HG02678 (cell line): ENCODE data around the gene MRPL36.

Experiments used
- ATAC-seq: cut with Tn5 transposase; IDR thresholded peaks from one replicate; pipeline ENCODE4 v1.9.1; 2021; ENCODE audit warnings: mild to moderate bottlenecking, moderate library complexity; ENCODE audit not compliant: unreplicated experiment

The MRPL36 gene

GRCh38 chr5:1751864-1752822, 47.5 kb downstream of the MRPL36 start:
- no peak for ATAC-seq

GRCh38 chr5:1751026-1751863, 48.4 kb downstream of the MRPL36 start:
- no peak for ATAC-seq

- ATAC-seq: no peak
These were observed 49.2 kb downstream of the MRPL36 start for GRCh38 chr5:1750469-1750868.

- no peak for ATAC-seq
These were observed 50.1 kb downstream of the MRPL36 start for GRCh38 chr5:1749346-1750124.

GRCh38 chr5:1748845-1749244, 50.8 kb downstream of the MRPL36 start:
- no peak for ATAC-seq
